DOHH2 (cell line): ENCODE measurements around the gene RNU7-1.

ENCODE experiments used
- CTCF ChIP-seq: fragments of 200-600 bp; sonication (generic); IDR thresholded peaks from one replicate; pipeline ENCODE4 v1.5.1; 2014; ENCODE audit warnings: antibody characterized with exemption, mild to moderate bottlenecking, low read depth, low read length; ENCODE audit not compliant: poor library complexity, severe bottlenecking
- EZH2phosphoT487 ChIP-seq: fragments of 200-600 bp; sonication (generic); IDR thresholded peaks from 2 replicates; pipeline ENCODE4 v1.6.1; 2017; ENCODE audit warnings: borderline replicate concordance, mild to moderate bottlenecking, antibody characterized with exemption, low read length, moderate library complexity, mixed read lengths

GRCh38 chr12:6929466-6930452 lies 13.9 kb upstream of the RNU7-1 start:
- TF ChIP-seq CTCF (no peak), EZH2phosphoT487 (no peak)
